ENCODE results near the gene PGC.
A peak's percentile ranks its signal among the peaks of the same experiment; 100 is the strongest.

PGC gene

DNA sequence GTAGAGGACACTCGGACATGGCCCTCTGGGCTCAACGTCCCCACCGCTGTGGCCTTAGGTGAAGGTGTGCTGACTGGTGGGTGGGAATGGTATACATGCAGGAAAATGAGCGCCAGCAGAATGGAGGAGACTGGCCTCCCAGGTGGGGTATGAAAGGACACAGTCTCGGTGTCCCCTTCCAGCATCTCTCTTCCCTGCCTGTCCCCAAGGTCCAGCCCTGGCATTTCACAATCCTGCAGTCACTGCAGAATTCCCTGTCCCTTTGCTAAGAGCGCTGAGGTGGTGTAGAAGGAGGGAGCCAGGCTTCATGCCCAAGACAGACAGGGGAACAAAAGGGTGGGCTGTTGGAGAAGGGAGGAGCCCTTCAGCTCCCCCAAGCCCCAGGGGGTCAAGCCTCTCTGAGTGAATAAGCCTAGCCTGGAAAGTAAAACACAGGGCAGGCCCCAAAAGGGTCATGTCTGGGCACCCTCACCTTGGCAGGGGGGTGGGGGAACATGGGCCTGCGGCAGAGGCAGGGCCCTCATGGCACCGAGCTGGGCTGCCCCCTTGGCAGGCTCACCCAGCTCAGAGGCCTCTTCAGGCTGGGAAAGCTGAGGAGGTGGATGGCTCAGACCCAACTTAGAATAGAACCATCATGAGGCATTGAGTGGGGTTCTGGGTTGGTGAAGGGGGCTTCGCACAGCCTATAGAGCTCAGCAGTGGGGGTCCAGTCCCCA lies 35.7 kb downstream of the PGC start:
- DNase-seq: no peak

DNA sequence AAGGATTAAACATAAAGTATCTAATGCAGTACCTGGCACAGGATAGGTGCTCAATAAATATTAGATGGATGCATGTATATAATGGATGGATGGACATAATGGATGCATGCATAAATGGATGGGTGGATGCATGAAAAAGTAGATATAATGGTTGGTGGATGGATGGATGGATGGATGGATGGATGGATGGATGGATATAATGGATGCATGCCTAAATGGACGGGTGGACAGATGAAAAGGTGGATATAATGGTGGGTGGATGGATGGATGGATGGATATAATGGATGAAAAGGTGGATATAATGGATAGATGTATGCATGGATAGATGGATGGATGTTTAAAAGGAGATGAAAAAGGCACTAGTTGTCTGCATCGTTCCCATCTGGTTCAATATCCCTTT lies 37.8 kb downstream of the PGC start:
- no peak for DNase-seq

DNA sequence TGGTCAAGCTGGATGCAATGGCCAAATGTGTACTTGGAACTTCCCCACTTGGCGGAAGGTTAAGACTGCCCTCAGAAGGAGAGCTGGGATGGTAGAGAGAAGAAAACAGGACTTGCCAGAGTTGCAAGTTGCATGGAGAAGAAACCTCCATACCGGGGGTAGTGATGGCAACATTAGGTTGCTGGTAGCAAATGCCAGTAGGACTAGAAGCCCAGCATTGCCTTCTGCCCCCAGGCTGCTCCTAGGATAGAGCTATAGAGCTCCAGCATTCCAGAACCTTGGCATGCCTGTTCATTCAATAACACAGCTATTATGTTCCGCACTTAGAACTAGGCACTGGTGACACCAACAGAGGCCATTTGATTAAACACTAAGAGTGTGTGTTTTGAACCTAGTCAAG lies 38.3 kb downstream of the PGC start:
- DNase-seq: no peak

DNA sequence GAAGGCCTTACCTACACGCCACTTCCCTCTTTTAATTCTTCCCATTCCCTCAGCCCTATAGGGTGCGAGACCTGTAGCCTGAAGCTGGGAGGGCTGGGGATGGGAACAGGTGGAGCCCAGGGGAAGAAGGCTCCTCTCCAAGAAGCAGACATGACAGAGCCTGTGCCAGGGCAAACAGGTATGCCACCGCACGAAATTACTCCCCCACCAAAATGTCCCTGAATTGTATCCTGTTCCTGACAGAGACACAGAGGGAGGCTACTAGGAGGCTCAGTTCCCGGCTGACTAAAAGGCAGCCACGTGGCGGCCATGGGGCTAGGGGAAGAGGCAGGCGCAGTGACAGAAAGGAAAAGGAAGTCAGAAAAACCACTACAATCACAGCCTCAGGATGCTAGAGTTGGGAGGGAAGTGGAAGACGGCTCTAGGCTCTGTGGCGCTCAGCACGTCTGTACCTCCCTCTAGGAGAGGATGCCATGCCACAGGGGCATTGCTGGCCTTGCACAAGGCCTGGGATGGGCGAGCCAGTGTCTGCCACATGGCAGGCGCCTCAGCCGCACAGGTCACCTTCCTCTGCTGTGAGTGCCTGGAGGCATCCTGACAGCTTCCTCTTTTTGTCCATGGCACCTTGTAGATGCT lies 39.5 kb downstream of the PGC start:
- DNase-seq: no peak

DNA sequence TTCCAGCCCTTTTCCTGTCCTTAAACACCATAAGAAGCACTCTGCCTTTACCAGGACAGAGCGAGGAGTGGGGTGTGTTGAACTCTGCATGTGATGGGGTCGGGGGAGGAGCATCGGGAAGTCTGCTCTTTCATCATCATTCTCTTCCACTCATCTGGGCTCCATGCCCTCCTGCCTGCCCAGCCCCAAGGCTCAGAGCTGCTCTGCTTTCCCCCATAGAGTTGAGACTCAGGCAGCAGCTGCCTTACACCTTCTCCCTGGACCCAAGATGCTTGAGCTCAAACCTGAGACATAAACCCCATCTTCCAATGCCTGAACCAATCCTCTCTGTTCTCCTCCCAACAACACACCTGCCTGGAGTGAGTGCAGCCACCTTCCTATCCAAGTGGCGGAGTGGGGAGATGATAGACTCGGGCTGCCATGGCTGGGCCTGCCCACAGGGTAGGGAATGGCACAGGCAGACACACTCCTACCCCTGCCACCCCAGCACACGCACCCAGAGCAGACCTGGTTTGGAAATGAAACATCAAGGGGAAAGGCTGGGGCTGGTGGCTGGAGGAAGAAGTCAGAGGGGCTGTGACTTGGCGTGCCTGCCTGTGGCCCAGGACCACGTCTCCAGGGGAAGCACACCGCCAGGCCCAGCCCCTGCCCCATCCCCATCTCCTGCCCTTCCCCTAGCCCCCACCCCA lies 40.2 kb downstream of the PGC start:
- peak in 1 of 2 experiments; percentile 47 for DNase-seq

DNA sequence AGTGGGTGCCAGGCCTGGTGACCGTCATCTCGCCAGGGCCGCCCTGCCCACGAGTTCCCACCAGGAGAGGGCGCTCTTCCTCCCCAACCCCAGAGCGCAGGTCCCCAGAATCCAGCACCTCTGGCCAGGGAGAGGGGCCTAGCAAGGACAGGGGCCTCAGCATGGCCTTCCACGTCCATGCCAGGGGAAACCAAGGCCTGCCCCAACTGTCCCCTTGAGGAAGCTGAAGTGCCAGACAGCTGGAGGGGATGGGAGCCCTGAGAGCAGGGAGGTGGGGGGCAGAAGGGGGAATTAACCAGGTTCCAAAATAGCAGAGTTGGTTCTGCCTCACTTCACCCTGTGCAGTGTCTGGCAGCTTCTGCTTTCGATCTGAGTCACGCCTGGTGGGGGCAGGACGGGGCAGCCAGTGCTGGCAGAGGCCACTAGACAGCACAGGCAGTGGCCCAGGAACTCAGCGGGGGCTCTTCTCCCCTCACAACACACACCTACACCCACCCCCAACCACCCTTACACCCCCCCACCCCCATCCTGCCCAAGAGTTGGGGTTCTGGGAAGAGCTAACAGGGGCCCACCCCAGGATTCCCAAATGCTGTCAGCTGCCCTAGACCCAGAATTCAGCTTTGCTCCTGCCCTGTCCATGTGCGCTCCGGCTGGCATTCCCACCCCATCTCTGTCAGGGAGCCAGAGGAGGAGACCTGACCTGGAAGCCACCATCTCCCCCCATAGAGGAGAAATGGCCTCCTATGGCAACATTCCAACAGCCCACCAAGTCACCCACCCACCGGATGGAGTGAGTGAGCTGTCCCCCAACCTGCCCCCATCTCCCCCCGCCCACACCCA lies 41.0 kb downstream of the PGC start:
- peak; percentile 70 to 79 for DNase-seq

DNA sequence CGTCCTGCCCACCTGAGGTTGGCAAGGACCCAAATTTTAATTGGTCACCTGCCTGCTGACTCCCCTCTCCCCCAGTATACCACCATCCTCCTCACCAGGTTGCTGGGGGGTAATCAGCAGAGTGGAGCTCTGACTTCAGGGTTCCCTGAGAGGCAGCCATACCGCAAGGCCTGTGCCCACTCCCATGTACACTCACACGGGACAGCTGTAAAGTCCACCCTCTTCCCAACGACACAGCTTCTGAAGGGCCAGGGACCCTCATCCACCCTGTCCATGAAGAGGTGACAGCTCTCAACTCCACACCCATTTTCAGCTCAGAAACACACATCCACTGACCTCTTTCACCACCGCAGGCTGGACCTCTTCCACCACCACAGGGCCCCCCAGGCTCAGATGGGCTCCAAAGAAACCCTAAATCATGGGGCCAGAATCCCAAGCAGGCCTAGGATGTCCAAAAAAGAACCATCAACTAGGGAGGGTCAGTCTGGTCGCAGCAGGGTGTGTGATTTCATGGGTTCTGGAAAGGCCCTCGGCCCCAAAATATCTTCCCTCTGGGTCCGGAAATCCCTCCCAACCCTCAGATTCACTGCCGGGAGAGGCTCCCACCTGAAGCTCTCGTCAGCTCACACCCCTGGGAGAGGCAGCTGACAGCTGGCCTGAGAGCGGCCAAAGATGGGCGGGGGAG lies 41.7 kb downstream of the PGC start:
- DNase-seq: no peak

DNA sequence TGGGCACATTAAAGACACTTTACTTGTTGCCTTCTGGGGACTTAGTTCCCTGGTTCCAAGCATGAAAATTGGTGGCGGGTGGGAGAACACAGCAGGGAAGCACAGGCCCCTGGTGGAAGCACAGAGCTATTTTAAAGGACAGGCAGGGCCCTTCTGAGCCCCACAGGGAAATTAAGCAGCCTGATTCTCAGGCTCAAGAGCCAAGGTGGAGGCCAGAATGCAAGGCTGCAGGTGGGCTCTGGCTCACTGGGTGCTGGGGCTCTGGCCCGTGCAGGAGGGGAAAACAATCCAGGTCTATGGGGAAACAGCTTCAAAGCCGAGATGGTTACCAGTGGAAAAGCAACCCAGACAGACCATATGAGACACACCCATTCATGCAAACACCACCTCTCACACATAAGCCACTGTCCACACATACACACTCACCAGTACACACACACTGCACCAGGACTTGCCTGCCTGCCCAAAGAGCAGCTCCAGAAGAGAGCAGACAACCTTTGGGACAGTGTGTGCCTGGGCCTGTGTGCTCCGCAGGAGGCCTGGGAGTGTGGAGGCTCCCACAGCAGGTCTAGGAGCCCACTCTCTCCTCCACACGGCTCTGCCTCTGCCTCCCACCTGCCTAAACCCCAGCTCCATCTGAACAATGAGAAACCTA lies 42.4 kb downstream of the PGC start:
- no peak for DNase-seq

DNA sequence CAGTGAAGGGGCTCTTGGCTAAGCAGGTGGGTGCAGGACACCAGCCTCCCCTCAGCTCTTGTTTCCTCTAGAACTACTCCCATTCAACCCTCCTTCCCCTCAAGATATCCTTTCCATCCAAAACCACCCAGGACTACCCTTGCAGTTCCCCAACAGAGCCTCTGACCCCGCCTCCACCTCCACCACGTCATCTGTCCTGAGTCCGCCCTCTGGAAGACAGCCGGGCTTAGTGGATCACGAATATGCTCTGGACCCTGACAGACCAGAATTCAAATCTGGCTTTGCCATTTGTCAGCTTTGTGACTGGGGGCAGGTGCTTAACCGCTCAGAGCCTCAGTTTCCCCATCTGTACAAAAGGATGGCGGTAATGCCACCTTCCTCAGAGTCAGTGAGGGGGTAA lies 43.2 kb downstream of the PGC start:
- DNase-seq: no peak

DNA sequence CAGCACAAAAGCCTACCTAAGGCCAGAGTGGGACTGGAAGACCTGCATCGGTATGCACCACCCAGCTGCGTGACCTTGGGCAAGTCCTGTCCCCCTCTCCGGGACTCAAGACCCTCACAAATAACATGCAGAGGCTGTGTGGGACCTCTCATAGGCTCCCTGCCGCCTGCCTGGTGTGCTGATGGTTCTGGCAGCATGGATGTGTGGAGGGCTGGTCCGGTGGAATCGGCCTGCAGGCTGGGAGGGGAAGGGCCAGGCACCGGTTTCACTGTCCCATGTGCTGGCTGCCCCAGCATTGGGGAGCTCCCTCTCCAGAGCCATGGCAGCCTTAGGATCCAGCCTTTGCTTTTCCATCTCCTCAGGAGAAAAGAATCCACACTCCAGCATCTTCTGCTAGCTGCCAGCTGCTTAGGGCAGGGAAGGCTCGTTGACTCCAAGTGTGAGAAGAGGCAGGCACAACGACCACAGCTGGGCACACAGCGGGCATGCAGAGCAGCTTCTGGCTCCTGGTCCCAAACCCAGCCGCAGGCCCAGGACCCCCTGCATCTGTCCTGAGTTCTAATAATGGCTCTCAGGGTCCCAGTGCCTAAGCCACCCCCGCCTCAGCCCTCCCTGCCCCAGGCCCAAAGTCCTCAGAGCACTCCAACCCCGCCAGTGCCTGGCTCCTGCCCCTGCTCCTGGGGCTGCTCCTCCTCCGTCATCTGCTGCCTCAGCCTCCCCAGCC lies 44.3 kb downstream of the PGC start:
- no peak for DNase-seq

DNA sequence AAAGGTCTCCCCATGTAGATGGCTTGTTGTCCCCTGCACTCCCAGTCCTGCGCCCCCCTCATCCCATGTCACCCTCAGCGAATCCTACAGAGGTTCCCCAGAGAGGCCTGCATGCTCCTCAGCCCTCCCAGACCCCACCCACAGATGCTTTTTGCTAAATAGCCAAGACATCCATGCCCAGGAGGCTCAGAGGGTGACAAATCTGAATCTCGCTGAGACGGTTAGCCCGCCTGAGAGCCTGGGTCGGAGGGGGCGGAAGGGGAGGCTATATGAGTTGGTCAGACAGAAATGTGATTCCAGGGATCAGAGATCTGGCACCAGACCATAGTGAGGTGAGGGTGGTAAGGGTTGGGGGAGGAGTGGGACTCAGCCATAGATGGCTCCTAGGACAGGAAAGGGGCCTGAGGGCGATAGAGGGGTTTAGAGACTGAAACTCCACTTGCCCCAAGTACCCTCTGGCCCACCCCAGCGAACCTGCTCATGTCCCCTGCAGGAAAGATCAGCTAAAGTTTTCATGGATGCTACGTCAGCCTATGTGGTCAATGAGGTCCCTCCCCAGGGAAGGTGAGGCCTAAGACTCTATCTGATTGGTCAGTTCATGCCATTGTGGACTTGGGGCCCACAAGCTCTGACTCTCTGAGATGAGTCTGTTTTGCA lies 45.0 kb downstream of the PGC start:
- no peak for DNase-seq

DNA sequence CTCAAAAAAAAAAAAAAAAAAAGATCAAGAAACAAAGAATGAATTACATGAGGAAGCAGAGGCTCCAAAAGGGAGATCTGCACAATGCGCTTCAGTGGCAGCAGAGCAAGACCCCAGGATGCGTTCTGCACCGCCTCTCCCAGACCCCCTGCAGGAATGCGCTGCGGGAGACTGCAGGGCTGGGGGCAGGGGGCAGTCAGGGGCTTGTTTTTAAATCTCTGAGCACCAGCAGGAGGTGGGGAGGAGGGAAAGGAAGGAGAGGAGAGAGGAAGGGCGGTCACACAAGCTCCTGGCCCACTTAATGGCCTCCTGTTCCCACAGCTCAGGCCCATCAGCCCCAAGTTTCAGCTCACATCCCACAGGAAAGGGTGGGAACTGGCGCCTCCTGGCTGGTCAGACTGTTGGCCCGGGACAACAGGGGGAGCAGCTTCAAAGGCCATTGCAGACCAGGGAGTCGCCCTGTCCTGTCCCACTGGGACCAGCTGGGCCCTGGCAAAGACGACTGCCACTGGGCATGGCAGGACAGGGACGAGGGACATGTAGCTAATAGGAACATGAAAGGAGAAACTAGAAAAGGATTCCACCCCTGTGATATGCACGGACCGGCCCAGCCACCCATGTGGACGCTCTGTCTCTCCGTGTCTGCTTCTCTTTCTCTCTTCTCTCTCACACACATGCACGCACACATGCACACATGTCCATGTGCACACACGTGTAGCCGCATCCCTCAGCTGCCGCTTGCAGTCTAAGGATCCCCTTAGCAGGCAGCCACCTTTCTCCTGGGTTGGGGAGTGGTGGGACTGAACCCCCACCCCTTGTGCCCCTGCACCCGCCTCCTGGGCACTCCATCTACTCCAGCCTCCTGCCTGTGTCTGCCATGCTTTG lies 46.5 kb downstream of the PGC start:
- no peak for DNase-seq

DNA sequence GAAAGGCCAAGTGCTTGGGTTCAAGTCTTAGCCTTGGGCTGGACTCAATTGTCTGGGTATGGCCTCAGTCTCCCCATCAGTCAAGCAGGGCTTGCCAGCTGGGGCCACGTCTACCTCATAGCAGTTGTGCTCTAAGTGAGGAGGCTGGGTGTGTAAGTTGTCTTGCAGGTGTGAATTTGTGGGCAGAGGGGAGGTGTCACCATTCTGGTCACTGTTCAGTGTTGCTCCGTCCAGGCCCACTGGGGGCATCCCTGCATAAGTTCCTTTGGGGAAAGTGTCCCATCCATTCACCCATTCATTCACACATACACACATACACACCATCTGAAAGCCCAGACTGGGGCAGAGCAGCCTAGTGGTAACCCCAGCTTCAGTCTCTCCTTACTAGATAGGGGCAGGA lies 48.1 kb downstream of the PGC start:
- DNase-seq: no peak

DNA sequence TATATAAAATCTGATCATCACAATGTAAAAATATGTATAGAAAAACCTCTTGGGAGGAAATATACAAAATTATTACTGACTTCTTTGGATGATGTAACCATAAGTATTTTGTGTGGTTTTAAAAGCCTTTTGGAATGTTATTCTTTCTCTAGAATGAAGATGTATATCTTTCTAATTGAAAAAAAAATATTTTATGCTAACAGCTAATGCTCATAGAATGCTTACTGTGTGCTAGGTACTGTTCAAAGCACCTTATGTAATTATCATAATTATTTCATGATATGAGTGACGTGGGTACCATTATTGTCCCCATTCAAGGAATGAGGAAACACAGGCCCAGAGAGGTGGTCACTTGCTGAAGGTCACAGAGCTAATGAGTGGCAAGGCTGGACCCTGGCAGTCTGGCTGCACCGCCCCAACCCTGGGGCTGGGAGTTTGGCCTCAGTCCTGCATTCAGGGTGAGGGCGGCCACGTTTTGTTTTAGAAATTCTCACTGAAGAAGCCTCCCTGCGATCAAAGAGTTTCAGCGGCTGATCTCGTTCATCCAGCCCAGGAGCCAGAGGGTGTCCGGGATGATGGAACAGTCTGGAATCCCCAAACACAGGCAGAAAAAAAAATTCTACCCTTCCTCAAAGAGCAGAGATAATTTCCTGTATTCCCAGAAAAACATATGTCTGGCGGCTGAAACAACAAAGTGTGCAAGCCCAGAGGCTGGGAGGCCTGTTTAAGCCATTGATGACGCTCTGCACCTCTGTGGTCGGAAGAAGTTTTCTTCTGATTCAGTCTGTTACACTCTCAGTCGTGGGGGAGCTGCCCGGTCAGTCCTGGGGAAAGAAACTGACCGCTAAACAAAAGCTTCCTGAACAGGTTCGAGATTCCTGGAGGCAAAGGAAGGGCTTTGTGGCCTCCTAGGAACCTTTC lies 49.1 kb downstream of the PGC start:
- no peak for DNase-seq

DNA sequence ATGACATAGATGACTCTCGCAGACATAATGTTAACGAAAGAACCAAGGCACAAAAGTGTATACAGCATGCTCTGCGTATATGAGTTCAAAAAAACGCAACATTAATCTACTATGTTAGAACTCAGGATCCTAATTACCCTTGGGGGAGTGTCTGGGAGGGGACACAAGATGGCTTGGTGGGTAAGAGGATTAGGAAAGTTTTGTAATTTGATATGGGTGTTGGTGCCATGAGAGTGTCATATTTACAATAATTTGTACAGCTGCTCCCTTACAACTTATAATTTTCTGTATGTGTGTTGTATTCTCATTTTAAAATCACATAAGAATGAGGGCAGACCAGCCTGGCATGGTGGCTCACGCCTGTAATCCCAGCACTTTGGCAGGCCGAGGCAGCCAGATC lies 50.4 kb downstream of the PGC start:
- no peak for DNase-seq

DNA sequence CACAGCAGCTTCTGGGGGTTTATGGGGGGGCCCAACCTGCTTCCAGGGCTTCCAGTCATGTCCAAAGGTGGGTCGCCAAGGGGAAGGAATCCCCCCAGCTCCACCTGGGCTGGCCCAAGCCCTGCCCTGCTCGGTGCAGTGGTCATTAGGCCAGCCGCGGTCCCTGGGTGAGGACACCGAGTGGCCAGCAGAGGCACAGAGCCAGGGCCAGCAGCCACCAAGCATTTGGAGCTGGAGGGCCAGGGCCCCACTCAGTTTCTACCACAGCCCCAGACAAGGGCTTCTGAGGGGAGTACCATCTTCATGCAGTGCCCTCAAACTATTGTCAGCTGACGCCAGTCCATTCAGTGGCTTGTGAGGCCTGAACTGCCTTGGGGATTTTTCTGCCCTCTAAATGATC lies 51.4 kb downstream of the PGC start:
- DNase-seq: no peak

DNA sequence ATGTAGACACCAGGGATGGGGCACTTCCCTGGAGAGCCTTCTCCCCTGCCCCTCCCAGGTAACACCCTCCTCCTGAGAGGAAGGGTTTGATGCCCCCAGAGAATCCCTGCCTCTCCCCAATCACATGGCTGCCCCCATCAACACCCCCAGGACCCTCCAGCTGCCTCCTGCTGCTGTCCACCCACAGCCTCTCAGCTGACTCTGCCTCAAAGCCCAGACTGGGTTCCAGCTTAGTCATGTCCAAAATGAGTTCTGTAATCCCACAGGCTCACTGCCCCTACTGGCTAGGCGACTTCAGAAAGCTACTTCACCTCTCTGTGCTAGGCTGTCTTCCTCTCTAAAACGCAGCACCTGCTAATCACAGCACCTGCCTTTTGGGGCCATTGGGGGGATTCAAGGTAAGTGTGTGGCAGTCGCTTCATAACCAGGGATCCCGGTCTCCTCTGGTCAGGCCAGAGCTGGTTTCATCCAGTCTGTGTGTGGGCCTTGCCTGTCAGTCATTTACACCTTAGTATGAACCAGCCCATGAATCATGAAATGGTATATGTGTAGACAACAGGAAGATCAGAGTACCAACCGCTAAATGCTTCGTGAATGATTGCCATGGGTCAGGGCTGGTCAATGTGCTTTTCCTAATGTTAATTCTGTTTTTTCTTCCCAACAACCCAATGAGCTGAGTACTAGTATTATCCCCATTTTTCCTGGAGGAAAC lies 52.2 kb downstream of the PGC start:
- DNase-seq: no peak

Measured in NCI-H446 (cell line).